Mesothelial cell of epicardium (in vitro differentiated cells): ENCODE results near the gene SPARC. TPM values are rescaled to one million over a fixed set of nuclear protein-coding genes. Genes with fewer than 3 reads are reported as not detected.

Experiments
- DNase-seq, 2 experiments: peaks; one replicate each; pipeline ENCODE4 v3.0.0; 2021; ENCODE audit warnings: low spot score in 2 of 2; ENCODE audit not compliant: unreplicated experiment in 2 of 2
- H3K27ac Mint-ChIP-seq: 2 replicates; pipeline ENCODE4 v1.8.0; 2021; ENCODE audit warnings: mixed read lengths
- H3K27me3 Mint-ChIP-seq: 2 replicates; pipeline ENCODE4 v1.8.0; 2021; ENCODE audit warnings: low read depth, mixed read lengths
- H3K36me3 Mint-ChIP-seq: 2 replicates; pipeline ENCODE4 v1.8.0; 2021; ENCODE audit warnings: mixed read lengths
- H3K4me1 Mint-ChIP-seq: 2 replicates; pipeline ENCODE4 v1.8.0; 2021; ENCODE audit warnings: mixed read lengths
- H3K4me3 Mint-ChIP-seq: 2 replicates; pipeline ENCODE4 v1.8.0; 2021; ENCODE audit warnings: mild to moderate bottlenecking, moderate library complexity, mixed read lengths
- H3K9me3 Mint-ChIP-seq: 2 replicates; pipeline ENCODE4 v1.8.0; 2021; ENCODE audit warnings: mixed read lengths
- CTCF ChIP-seq: fragments of 200-600 bp; sonication (generic); IDR thresholded peaks from one replicate; pipeline ENCODE4 v1.5.0; 2021; ENCODE audit warnings: antibody characterized with exemption; ENCODE audit not compliant: unreplicated experiment
- total RNA-seq: library from RNA; stranded (reverse); gene quantifications from 3 replicates; pipeline ENCODE4 v1.2.1, GENCODE V29; 2021

Gene SPARC
- total RNA-seq, 1 donor from 2014 or later = 2,843 TPM

- H3K4me1 Mint-ChIP-seq = peaks cover 74% of the 10 kb centered on the region
- no peaks in the 10 kb centered on the region for H3K9me3 Mint-ChIP-seq
- H3K27me3 Mint-ChIP-seq = no peaks in the 10 kb centered on the region
- H3K36me3 Mint-ChIP-seq = peaks cover 33% of the 10 kb centered on the region
- no peak overlapping the region for H3K4me3 Mint-ChIP-seq
- no peak for DNase-seq
- peak overlapping the region; percentile 92 for H3K27ac Mint-ChIP-seq
- TF ChIP-seq CTCF = no peak
Measured at GRCh38 chr5:151676314-151676712, 10.4 kb downstream of the SPARC start.

GRCh38 chr5:151675611-151676313 lies 11.0 kb downstream of the SPARC start:
- H3K4me3 Mint-ChIP-seq = no peak overlapping the region
- peaks cover 73% of the 10 kb centered on the region for H3K4me1 Mint-ChIP-seq
- H3K36me3 Mint-ChIP-seq = peaks cover 36% of the 10 kb centered on the region
- TF ChIP-seq CTCF = no peak
- no peaks in the 10 kb centered on the region for H3K9me3 Mint-ChIP-seq
- no peaks in the 10 kb centered on the region for H3K27me3 Mint-ChIP-seq
- peak overlapping the region; percentile 92 for H3K27ac Mint-ChIP-seq
- no peak for DNase-seq

GRCh38 chr5:151674626-151675610 lies 11.8 kb downstream of the SPARC start:
- peaks cover 77% of the 10 kb centered on the region for H3K4me1 Mint-ChIP-seq
- peak overlapping the region; percentile 92 for H3K27ac Mint-ChIP-seq
- no peaks in the 10 kb centered on the region for H3K27me3 Mint-ChIP-seq
- peaks cover 43% of the 10 kb centered on the region for H3K36me3 Mint-ChIP-seq
- DNase-seq = no peak
- H3K4me3 Mint-ChIP-seq = no peak overlapping the region
- no peaks in the 10 kb centered on the region for H3K9me3 Mint-ChIP-seq
- TF ChIP-seq CTCF = no peak

- no peak overlapping the region for H3K4me3 Mint-ChIP-seq
- H3K9me3 Mint-ChIP-seq = no peaks in the 10 kb centered on the region
- no peaks in the 10 kb centered on the region for H3K27me3 Mint-ChIP-seq
- H3K27ac Mint-ChIP-seq = peak overlapping the region; percentile 67
- H3K36me3 Mint-ChIP-seq = peaks cover 54% of the 10 kb centered on the region
- DNase-seq = no peak
- TF ChIP-seq CTCF = no peak
- peaks cover 70% of the 10 kb centered on the region for H3K4me1 Mint-ChIP-seq
Measured at GRCh38 chr5:151673421-151673820, 13.3 kb downstream of the SPARC start.

GRCh38 chr5:151672516-151672915 lies 14.2 kb downstream of the SPARC start:
- H3K4me1 Mint-ChIP-seq = peaks cover 61% of the 10 kb centered on the region
- H3K27ac Mint-ChIP-seq = peak overlapping the region; percentile 93

More at GRCh38 chr5:151672516-151672915, 14.2 kb downstream of the SPARC start:
- Mint-ChIP-seq H3K27me3 (no peaks in the 10 kb centered on the region), H3K4me3 (no peak overlapping the region), H3K9me3 (no peaks in the 10 kb centered on the region), H3K36me3 (peaks cover 61% of the 10 kb centered on the region)
- no peak for DNase-seq
- TF ChIP-seq CTCF = no peak
